ENCODE data around the gene CLASRP. TPM values are rescaled to one million over a fixed set of nuclear protein-coding genes. Genes with fewer than 3 reads are reported as not detected.

CLASRP gene
- total and polyA plus RNA-seq, 9 of the 15 experiments (the other 6 are each of a cell fraction or from before 2014, with no cell fraction given), result 0.94 to 86.3 (median 44.0) TPM

DNA sequence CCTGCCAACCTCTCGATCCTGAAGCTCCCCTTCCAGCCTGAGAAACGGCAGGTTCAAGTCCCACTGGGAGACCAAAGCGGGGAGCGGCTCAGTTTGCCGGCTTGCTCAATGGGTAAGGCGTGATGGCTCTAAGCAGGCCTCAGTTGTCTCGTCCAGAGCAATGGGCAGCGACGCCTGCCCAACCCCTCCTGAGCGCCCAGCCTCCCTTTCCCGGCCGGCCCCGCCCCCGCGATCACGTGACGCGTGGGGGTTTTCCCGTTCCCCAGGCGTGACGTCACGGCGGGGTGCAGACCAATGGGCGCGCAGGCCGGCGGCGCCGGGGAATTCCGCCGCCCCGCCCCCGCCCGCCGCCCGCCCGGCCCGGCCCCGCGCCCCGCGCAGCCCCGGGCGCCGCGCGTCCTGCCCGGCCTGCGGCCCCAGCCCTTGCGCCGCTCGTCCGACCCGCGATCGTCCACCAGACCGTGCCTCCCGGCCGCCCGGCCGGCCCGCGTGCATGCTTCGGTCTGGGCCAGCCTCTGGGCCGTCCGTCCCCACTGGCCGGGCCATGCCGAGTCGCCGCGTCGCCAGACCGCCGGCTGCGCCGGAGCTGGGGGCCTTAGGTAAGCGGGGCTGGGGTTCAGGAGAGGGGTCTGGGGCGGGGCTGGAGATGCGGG, 37.6 kb upstream of the CLASRP start, which contains the start of gene RELB (continued):
- TF ChIP-seq, protein P1, sequence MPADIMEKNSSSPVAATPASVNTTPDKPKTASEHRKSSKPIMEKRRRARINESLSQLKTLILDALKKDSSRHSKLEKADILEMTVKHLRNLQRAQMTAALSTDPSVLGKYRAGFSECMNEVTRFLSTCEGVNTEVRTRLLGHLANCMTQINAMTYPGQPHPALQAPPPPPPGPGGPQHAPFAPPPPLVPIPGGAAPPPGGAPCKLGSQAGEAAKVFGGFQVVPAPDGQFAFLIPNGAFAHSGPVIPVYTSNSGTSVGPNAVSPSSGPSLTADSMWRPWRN (IDR thresholded peaks at IDR 0.05; ENCODE audit: low read depth), result no peak
- TF ChIP-seq RBBP5 (IDR thresholded peaks at IDR 0.05; ENCODE audit: borderline replicate concordance, insufficient read depth, low read length, poor library complexity, severe bottlenecking) (no peak), SMAD3 (CRISPR knock-in tag; conservative IDR thresholded peaks at IDR 0.05) (no peak), TBP (optimal IDR thresholded peaks at IDR 0.05; ENCODE audit: low read depth, low read length) (peak; percentile 23), DNMT1 (IDR thresholded peaks at IDR 0.05) (no peak), RBM17 (IDR thresholded peaks at IDR 0.05; ENCODE audit: borderline replicate concordance, low read depth, low read length) (no peak), RB1 (IDR thresholded peaks at IDR 0.05; ENCODE audit: low read depth) (peak; percentile 77), PPARD (CRISPR knock-in tag; IDR thresholded peaks at IDR 0.05) (no peak), SMARCA4 (IDR thresholded peaks at IDR 0.05) (no peak), RBFOX2 (IDR thresholded peaks at IDR 0.05; ENCODE audit: low read depth, low read length) (no peak; the same call in none of the 2 replicates), CREB1 (IDR thresholded peaks at IDR 0.05) (peak; percentile 84), CREB1 (CRISPR knock-in tag; IDR thresholded peaks at IDR 0.05) (peak; percentile 92), SIN3A (IDR thresholded peaks at IDR 0.05; ENCODE audit: borderline replicate concordance in 2 of 2, control insufficient read depth in 1 of 2, low read depth in 2 of 2, low read length in 2 of 2) (peak in 1 of 2 experiments; percentile 55; a peak in 1 of 4 replicates), ZNF324 (CRISPR knock-in tag; IDR thresholded peaks at IDR 0.05) (no peak), HMGN3 (IDR thresholded peaks at IDR 0.05; ENCODE audit: borderline replicate concordance, extremely low read depth, insufficient read length, low read depth, low read length) (peak; percentile 63), ELF2 (CRISPR knock-in tag; IDR thresholded peaks at IDR 0.05) (no peak), NFIC (IDR thresholded peaks at IDR 0.05) (0 out of 2 replicates have a peak, but pooled peaks have one; percentile 15)
- TF ChIP-seq, protein P2, sequence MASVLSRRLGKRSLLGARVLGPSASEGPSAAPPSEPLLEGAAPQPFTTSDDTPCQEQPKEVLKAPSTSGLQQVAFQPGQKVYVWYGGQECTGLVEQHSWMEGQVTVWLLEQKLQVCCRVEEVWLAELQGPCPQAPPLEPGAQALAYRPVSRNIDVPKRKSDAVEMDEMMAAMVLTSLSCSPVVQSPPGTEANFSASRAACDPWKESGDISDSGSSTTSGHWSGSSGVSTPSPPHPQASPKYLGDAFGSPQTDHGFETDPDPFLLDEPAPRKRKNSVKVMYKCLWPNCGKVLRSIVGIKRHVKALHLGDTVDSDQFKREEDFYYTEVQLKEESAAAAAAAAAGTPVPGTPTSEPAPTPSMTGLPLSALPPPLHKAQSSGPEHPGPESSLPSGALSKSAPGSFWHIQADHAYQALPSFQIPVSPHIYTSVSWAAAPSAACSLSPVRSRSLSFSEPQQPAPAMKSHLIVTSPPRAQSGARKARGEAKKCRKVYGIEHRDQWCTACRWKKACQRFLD (CRISPR knock-in tag; IDR thresholded peaks at IDR 0.05), result no peak; the same call in 1 of the 2 replicates
- TF ChIP-seq, protein P3, sequence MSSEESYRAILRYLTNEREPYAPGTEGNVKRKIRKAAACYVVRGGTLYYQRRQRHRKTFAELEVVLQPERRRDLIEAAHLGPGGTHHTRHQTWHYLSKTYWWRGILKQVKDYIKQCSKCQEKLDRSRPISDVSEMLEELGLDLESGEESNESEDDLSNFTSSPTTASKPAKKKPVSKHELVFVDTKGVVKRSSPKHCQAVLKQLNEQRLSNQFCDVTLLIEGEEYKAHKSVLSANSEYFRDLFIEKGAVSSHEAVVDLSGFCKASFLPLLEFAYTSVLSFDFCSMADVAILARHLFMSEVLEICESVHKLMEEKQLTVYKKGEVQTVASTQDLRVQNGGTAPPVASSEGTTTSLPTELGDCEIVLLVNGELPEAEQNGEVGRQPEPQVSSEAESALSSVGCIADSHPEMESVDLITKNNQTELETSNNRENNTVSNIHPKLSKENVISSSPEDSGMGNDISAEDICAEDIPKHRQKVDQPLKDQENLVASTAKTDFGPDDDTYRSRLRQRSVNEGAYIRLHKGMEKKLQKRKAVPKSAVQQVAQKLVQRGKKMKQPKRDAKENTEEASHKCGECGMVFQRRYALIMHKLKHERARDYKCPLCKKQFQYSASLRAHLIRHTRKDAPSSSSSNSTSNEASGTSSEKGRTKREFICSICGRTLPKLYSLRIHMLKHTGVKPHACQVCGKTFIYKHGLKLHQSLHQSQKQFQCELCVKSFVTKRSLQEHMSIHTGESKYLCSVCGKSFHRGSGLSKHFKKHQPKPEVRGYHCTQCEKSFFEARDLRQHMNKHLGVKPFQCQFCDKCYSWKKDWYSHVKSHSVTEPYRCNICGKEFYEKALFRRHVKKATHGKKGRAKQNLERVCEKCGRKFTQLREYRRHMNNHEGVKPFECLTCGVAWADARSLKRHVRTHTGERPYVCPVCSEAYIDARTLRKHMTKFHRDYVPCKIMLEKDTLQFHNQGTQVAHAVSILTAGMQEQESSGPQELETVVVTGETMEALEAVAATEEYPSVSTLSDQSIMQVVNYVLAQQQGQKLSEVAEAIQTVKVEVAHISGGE (CRISPR knock-in tag; IDR thresholded peaks at IDR 0.05), result 0 out of 6 replicates have a peak, but pooled peaks of 1 of the 3 experiments have one; percentile 36
- TF ChIP-seq, protein P4, sequence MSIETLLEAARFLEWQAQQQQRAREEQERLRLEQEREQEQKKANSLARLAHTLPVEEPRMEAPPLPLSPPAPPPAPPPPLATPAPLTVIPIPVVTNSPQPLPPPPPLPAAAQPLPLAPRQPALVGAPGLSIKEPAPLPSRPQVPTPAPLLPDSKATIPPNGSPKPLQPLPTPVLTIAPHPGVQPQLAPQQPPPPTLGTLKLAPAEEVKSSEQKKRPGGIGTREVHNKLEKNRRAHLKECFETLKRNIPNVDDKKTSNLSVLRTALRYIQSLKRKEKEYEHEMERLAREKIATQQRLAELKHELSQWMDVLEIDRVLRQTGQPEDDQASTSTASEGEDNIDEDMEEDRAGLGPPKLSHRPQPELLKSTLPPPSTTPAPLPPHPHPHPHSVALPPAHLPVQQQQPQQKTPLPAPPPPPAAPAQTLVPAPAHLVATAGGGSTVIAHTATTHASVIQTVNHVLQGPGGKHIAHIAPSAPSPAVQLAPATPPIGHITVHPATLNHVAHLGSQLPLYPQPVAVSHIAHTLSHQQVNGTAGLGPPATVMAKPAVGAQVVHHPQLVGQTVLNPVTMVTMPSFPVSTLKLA (conservative IDR thresholded peaks at IDR 0.05), result peak in 1 of 2 experiments; percentile 58; a peak in 2 of 4 replicates
